ENCODE results near the gene PHLDB1. TPM values are rescaled to one million over a fixed set of nuclear protein-coding genes. Genes with fewer than 3 reads are reported as not detected.

Gene PHLDB1
- total RNA-seq, 2 experiments from 2014 or later: 1.7 to 2.7 TPM

- no peak for DNase-seq
- intact Hi-C loops (cut with DNase I, micrococcal nuclease): no loop called here
- ChIA-PET POLR2A (interaction anchor here (0.6 to 1.0 kb wide), 2 partner anchors 78 to 268 kb away, joined by 3 read pairs; no protein-coding TSS in a partner anchor), CTCF (interaction anchor here (0.5 to 2.0 kb wide), 5 partner anchors 10 to 681 kb away, joined by 3 to 9 read pairs (median 5); no protein-coding TSS in a partner anchor)
- Mint-ChIP-seq H3K4me3 (no peak overlapping the region), H3K27me3 (no peaks in the 10 kb centered on the region), H3K36me3 (ENCODE audit: low read depth) (no peaks in the 10 kb centered on the region), H3K4me1 (peaks cover 25% of the 10 kb centered on the region), H3K9me3 (ENCODE audit: low read depth) (no peaks in the 10 kb centered on the region), H3K27ac (no peak overlapping the region)
- no peak for ATAC-seq
These were observed 98.6 kb downstream of the PHLDB1 start for GRCh38 chr11:118705791-118706545.

GRCh38 chr11:118706546-118706825, 99.1 kb downstream of the PHLDB1 start:
- CTCF ChIA-PET: interaction anchor here (0.5 to 1.3 kb wide), 3 partner anchors 22 to 680 kb away, joined by 3 to 7 read pairs (median 5); no protein-coding TSS in a partner anchor
- peaks cover 25% of the 10 kb centered on the region for H3K4me1 Mint-ChIP-seq
- H3K4me3 Mint-ChIP-seq: no peak overlapping the region
- no peaks in the 10 kb centered on the region for H3K27me3 Mint-ChIP-seq
- H3K36me3 Mint-ChIP-seq (ENCODE audit: low read depth): no peaks in the 10 kb centered on the region
- no peak overlapping the region for H3K27ac Mint-ChIP-seq
- POLR2A ChIA-PET: no interaction called here
- intact Hi-C loops (cut with DNase I, micrococcal nuclease): no loop called here
- DNase-seq: no peak
- H3K9me3 Mint-ChIP-seq (ENCODE audit: low read depth): no peaks in the 10 kb centered on the region
- ATAC-seq: no peak

Small RNA genes within 50 kb of the gene (microRNA-seq; reads per million reads assigned to microRNA genes)
- gene MIR6716 (ENCODE audit: borderline replicate concordance): not detected

Other genes starting within 250 kb of the PHLDB1 start
- 10 to 100 TPM; 44.2 to 50.7 TPM for gene UBE4A, start 248.0 kb upstream of the PHLDB1 start, total RNA-seq
- 100 to 1,000 TPM; 136 to 229 TPM for gene ATP5MG, start 206.0 kb upstream of the PHLDB1 start, total RNA-seq
- 10 to 100 TPM; 64.1 to 67.1 TPM for gene KMT2A, start 171.1 kb upstream of the PHLDB1 start, total RNA-seq
- gene TTC36, start 80.1 kb upstream of the PHLDB1 start, total RNA-seq: under 1 TPM; 0.21 to 0.59 TPM
- 10 to 100 TPM; 12.2 to 17.4 TPM for gene TMEM25, start 76.4 kb upstream of the PHLDB1 start, total RNA-seq
- gene IFT46, start 41.7 kb upstream of the PHLDB1 start, total RNA-seq: 10 to 100 TPM; 18.7 to 25.4 TPM
- gene ARCN1, start 35.2 kb upstream of the PHLDB1 start, total RNA-seq: 100 to 1,000 TPM; 148 to 154 TPM
- not detected for gene TREH, start 72.0 kb downstream of the PHLDB1 start, total RNA-seq
- gene DDX6, start 183.5 kb downstream of the PHLDB1 start, total RNA-seq: 100 to 1,000 TPM; 175 to 178 TPM

Data from activated CD4-positive, alpha-beta T cell treated with anti-CD3 and anti-CD28 coated beads for 36 hours (primary cell).